Activated CD8-positive, alpha-beta memory T cell treated with anti-CD3 and anti-CD28 coated beads for 1 hour (primary cell): ENCODE data around the gene SPON1.
"Not testable (repeated sequence)": the region's sequence is repeated elsewhere in the genome, so short reads cannot be mapped to it uniquely, and the experiment has no call there.

Source experiments
- DNase-seq, 2 donors: peaks; one replicate each; pipeline ENCODE4 v3.0.0-alpha.2; 2020; ENCODE audit warnings: low read depth in 1 of 2; ENCODE audit errors: extremely low read depth in 1 of 2

The SPON1 gene

GRCh38 chr11:14114269-14114668 lies 151.7 kb downstream of the SPON1 start:
- no peak for DNase-seq

GRCh38 chr11:14114786-14115185 lies 152.3 kb downstream of the SPON1 start:
- DNase-seq = no peak

GRCh38 chr11:14117632-14118031 lies 155.1 kb downstream of the SPON1 start:
- no peak for DNase-seq

GRCh38 chr11:14118072-14118471 lies 155.5 kb downstream of the SPON1 start:
- no peak for DNase-seq

- DNase-seq = no peak
These were observed 156.8 kb downstream of the SPON1 start for GRCh38 chr11:14119357-14119756.

GRCh38 chr11:14124350-14124749 lies 161.8 kb downstream of the SPON1 start:
- DNase-seq = no peak

GRCh38 chr11:14124886-14125285 lies 162.4 kb downstream of the SPON1 start:
- no peak for DNase-seq

GRCh38 chr11:14125529-14125928 lies 163.0 kb downstream of the SPON1 start:
- DNase-seq = no peak

- no peak for DNase-seq
These were observed 165.2 kb downstream of the SPON1 start for GRCh38 chr11:14127679-14128078.

- DNase-seq = no peak
These were observed 169.8 kb downstream of the SPON1 start for GRCh38 chr11:14132312-14132711.

- DNase-seq = no peak
These were observed 170.9 kb downstream of the SPON1 start for GRCh38 chr11:14133381-14133780.

- no peak for DNase-seq
These were observed 174.0 kb downstream of the SPON1 start for GRCh38 chr11:14136561-14136960.

GRCh38 chr11:14137284-14137683 lies 174.8 kb downstream of the SPON1 start:
- no peak for DNase-seq

GRCh38 chr11:14140991-14141390 lies 178.5 kb downstream of the SPON1 start:
- DNase-seq = no peak

- no peak for DNase-seq
These were observed 179.2 kb downstream of the SPON1 start for GRCh38 chr11:14141676-14142075.

GRCh38 chr11:14144934-14145333 lies 182.4 kb downstream of the SPON1 start:
- DNase-seq = no peak

- DNase-seq = no peak
These were observed 186.2 kb downstream of the SPON1 start for GRCh38 chr11:14148653-14149273.

GRCh38 chr11:14149683-14150082 lies 187.2 kb downstream of the SPON1 start:
- DNase-seq = no peak

- no peak for DNase-seq
These were observed 188.4 kb downstream of the SPON1 start for GRCh38 chr11:14150878-14151277.

GRCh38 chr11:14154103-14154502 lies 191.6 kb downstream of the SPON1 start:
- DNase-seq = not testable (repeated sequence)

- no peak for DNase-seq
These were observed 195.9 kb downstream of the SPON1 start for GRCh38 chr11:14158393-14158792.

- no peak for DNase-seq
These were observed 201.1 kb downstream of the SPON1 start for GRCh38 chr11:14163576-14163975.

- DNase-seq = not testable (repeated sequence)
These were observed 211.2 kb downstream of the SPON1 start for GRCh38 chr11:14173679-14174078.
